HG02885 (cell line): ENCODE data around the gene PRKAR1B.

Experiments used
- ATAC-seq: cut with Tn5 transposase; IDR thresholded peaks from one replicate; pipeline ENCODE4 v1.9.1; 2021; ENCODE audit warnings: mild to moderate bottlenecking; ENCODE audit not compliant: unreplicated experiment, poor library complexity

The PRKAR1B gene

DNA sequence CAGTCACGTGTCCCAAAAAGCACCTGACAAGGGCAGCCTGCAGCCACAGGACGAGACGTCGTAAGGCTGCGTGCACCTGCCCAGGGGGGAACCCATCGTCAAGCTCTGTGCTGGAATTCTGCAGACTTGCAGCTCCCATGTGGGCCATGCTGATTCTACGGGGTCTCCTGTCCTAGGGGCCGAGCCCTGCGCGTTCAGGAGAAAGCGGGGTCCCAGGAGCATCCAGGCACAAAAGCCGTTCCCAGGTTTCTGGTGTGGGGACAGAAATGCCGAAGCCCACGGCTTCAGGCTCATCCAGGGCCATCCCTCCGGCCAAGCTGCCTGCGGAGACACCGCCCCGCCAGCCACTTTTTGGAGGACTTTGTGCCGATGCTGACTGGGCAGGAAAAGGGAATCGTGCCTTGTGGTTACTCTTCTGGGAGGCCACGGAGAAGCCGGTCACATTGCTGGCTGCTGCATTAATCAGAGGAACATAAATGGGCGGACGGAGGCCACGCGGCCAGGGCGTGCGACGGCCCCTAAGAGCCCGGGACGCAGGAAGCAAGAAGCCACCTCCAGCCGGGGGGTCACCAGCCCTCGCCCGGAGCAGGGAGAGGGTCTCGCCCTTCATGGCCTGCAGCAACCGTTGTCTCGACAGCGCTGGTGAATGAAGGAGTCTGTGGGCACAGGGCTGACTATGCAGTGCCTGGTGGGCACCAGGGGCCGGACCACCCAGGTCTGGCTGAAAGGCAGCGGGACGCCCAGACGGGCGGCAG lies 144.8 kb downstream of the PRKAR1B start:
- ATAC-seq, result no peak

DNA sequence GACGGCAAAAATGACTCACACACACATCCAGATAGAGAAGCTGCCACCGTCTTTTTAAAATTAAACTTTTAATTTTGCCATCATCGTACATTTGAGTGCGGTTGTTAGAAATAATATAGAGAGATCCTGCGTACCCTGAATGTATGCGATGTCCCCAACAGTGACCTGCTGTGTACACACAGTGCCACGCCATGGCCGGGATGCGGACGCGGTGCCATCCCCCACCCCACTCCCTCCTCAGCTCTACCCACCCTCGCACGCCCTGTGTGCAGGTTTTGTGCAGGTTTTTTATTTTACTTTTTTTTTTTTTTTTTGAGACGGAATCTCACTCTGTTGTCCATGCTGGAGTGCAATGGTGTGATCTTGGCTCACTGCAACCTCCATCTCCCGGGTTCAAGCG lies 148.7 kb downstream of the PRKAR1B start:
- no peak for ATAC-seq

DNA sequence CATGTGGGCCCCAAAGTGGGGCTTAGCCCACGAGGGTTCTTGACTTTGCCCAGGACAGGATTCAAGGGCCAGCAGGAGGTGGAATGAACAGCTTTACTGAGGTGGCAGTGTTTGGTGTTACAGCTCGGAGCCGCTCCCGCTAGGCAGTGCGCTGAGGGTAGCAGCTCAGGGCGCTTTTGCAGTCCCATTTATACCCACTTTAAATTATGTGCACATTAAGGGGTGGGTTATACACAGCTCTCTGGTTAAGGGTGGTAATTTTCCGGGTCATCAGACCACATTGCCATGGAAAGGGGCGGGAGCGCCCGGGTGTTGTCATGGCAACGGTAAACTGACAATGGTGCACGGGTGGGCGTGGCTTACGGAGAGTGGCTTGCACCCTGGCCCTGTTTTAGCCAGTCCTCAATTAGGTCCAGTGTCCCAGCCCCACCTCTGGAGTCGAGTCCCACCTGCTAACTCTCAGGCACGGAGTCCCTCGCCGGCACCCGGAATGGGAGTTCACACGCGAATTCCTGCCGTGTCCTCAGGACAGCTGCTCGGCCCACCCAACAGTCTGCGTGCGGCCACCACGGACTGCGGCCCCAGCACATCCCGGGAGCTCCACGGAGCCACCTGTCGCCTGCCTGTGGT lies 149.2 kb downstream of the PRKAR1B start:
- no peak for ATAC-seq

DNA sequence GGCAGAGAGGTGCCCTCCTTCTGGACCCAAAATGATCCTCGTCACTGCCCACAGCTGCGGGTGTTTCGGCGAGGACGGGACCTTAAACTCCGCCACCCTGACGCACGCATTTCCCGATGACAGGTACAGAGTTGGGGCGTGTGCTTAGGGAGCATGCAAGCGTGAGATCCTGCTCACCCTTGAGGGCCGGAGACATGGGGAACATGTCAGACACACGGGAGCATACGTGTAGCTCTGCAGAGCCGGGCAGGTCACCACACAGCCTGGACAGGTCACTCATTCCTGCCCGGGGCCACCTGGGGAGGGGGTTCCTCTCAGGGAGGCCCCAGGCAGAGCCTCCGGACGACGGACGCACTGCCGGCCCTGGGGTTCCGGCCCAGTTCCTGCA lies 149.8 kb downstream of the PRKAR1B start:
- no peak for ATAC-seq

DNA sequence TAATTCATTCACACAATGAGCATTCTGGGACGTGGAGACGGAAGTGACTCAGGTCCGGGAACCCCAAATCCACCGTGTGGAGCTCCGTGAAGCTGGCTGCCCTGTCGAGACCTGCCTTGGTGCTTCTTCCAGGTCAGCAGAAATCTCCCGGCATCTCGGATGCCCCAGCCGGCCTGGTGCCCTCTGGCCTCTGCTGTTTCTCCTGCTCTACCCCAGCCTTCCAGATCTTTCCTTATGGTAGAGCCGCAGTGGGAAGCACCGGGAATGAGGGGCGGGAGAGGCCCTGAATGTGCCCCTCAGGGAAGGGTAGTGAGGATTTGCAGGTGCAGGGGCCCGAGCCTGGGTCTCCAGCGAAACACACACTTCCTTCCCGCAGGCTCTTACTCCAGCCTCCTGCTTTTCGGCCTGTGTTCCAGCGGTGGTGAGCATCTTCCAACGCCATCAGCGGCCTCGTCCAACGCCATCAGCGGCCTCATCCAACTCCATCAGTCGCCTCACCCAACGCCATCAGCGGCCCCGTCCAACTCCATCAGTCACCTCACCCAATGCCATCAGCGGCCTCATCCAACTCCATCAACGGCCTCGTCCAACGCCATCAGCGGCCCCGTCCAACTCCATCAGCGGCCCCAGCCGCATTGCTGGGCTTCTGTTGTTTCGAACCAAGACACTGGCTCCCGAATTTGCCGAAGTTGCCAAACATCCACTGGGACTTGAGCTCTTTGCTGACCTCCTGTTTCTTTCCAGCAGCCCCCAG lies 150.4 kb downstream of the PRKAR1B start:
- ATAC-seq, result no peak

DNA sequence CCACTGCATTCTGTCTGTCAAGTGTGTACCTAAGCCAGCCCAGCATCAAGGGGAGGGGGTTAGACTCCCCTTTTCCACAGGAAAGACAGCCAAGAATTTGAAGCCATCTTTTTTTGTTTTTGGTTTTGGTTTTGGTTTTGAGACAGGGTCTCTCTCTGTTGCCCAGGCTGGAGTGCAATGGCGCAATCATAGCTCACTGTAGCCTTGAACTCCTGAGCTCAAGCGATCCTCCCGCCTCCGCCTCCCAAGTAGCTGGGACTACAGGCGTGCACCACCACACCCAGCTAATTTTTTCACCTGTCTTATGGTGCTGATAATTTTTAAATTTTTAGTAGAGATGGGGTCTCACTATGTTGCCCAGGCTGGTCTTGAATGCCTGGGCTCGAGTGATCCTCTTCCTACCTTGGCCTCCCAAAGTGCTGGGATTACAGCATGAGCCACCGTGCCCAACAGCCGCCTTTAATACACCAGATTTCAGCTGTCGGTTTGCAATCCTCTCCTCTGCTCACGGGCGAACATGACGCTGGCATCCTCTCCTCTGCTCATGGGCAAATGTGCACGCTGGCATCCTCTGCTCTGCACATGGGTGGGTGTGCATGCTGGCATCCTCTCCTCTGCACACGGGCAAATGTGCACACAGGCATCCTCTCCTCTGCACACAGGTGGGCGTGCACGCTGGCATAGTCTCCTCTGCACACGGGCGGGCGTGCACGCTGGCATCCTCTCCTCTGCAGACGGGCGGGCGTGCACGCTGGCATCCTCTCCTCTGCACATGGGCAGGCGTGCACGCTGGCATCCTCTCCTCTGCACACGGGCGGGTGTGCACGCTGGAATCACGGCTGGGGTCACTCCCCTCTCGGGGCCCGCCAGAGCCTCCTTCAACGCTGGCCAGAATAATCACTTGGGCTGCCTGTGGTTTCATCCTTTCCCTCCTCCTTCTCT lies 151.4 kb downstream of the PRKAR1B start:
- no peak for ATAC-seq

DNA sequence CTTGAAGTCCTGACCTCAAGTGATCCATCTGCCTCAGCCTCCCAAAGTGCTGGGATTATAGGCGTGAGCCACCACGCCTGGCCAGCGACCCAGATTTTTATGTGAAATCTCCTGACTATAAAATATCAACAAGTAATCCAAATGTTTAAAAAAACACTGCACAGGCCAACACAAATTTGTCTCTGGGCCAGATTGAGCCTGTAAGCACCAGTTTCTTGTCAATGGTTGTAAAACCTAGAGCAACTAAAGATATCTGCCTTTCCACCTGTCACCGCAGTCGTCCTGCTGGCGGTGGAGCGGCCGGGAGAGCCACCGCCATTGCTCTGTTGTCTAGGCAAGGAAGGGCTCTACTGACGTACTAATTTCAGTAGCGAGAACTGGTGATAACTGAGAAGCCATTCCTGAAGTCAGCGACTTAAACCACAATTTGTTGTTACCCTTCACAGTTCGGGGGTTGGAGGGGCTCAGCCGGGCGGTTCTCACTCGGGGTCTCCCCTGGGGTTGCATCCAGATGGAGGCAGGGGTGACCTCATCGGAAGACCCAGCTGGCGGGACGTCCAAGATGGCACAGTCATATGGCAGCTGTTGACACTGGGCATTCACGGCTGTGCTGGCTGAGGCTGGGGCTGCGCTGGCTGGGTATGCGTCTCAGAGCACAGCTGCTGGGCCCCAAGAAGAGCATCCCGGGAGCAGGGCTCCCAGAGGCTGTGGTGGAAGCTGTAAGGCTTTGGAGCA lies 152.3 kb downstream of the PRKAR1B start:
- no peak for ATAC-seq

DNA sequence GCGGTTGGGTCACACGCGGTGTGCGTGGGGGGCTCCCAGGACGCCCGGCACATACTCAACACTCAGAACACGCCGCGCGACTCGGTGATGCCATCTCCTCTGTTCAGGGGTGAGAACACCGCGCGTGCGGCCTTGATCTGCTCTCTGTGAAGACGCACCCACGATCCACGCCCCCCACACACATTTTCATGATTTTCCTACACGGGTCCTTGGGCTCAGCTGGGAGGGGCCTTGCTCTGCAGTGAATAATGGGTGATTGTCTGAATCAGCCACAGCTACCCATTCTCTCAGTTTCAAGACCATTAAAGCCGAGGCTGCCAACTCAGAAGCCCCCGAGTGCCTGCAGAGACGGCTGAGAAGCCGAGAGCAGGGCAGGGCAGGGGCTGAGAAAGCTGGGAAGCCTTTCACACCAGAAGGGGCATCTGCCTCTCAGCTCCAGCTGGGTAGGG lies 153.1 kb downstream of the PRKAR1B start:
- ATAC-seq, result no peak

DNA sequence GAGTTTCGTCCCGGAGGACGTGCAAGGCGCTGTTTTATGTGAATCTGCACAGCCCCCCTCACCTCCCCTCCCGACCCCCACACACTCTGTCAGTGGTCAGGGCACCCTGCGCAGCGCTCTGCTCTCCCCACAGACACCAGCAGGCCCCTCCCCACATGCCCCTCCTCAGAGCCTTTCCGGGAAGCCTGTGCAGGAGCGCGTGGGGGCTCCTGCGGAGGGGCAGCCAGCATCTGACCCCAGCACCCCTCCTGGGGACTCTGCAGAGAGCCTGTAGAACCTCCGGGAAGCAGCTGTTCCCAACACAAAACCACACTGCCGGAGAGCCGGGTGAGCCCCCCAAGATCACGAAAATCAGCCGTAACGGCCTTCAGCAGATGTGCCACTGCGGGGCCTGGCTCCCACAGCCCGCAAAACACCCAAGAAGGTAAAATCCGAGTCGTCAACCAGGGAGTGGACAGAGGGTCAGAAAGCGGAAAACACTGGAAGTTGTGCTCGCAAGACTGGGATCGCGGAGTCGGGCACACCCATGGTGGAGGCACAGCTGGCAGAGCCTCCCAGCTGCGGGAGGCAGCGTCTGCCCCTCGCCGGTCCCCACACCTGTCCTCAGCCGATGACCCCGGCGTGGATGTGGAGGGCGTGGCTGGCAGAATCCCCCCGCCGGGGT lies 153.7 kb downstream of the PRKAR1B start:
- ATAC-seq, result no peak

DNA sequence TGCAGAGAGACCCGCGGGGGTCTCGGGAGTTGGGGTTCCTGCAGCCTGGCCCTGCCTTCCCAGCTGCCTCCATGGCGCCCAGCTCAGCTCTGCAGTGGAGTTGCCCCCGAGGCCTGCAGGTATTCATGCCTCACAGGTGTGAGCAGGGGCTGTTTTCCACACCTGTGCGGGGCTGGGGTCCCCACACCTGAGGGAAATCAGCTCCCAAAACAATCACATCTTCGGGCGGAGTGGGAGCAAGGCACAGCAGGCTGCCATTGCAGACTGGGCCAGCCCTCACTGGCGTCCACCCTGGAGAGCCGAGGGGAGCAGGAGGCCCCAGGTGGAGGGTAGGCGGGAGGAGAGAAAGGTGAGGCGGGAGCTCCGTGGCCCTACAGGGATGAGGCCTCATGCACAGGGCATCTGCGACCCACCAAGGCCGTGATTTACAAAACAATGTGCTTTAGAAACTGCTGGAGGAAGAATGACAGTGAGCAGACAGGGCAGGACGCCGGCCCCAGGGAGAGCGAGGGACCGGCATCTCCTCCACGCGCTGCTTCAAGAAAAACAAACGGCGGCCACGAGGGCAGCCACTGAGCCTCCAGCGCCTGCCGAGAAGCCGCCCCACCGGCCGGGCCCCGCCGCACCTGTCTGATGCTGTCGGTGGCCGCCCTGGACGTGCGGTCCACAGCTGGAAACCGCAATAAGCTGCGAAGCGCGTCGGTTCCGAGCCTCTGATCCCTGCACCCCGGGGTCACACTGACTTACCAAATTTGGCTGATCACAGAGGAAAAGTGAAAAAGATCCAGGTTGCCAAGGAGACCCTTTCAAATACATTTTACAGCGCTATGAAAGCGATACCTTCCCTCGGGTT lies 154.4 kb downstream of the PRKAR1B start:
- no peak for ATAC-seq

DNA sequence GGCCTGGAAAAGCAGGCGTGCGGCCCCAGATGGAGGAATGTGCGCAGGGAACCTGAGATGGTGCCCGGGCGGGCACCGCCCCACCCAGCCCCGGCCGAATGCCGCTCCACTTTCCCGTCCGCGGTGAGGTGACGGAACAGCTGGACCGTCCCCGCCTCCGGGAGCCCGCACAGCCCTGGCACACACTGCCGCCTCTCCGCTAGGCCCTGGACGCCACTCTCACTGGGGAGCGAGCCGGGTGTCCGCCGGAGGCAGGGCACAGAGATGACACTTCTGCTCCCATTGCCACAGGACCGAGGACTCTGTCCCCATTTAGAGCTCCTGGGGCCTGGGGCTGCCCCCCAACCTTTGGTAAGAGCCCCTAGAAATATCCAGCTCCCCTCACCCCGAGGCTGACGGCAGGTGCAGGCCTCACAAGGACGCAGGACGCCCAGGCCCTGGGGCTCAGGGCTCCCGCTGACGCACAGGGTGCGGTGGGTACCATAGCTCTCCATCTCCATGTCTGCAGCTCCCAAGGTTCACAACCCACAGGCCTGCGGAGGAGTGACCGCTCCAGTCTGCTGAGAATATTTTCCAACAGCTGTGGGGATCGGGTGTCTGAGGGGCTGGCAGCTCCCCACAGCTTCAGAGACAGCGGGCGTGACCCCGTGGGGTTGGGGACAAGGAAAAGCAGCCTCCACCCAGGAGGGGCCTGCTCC lies 155.2 kb downstream of the PRKAR1B start:
- ATAC-seq, result no peak

DNA sequence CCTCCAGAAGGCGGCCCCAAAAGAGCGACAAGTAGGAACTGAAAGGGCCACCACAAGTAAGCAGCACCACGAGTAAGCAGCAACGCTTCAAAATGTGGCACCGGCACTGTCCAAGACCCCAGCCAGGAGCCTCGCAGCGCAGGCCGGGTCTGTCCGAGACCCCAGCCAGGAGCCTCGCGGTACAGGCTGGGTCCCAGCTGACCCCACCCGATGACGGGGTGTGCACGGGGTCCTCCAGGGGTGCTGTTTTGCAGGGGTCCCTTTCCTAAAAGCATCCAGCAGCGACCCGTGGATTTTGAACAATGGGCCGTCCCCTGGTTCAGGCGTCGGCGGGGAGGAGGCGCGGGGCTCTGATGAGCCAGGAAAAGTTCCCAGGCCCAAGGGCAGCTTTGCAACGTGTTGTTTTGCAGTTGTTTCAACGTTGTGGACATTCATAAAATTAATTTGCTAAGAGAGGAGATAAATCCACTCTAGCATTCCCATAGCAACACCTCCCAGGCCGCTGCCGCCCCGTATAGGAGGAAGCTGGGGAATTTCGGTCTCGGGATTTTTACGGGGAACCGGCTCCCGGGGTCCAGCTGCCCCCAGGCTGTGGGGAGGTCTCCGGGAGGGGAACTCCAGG lies 155.9 kb downstream of the PRKAR1B start:
- ATAC-seq, result no peak

DNA sequence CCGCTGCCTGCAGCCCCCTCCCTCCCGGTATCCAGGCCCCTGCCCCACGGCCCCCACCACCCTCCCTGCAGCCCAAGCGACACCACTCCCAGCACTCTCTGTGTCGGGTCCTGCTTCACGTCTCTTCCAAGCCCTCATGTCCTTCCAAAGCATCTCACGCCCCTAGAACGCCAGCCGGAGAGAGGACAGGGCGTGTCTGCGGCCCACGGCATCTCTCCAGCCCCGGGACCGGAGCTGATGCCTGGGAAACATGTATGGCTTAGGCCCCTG lies 156.3 kb downstream of the PRKAR1B start:
- no peak for ATAC-seq

DNA sequence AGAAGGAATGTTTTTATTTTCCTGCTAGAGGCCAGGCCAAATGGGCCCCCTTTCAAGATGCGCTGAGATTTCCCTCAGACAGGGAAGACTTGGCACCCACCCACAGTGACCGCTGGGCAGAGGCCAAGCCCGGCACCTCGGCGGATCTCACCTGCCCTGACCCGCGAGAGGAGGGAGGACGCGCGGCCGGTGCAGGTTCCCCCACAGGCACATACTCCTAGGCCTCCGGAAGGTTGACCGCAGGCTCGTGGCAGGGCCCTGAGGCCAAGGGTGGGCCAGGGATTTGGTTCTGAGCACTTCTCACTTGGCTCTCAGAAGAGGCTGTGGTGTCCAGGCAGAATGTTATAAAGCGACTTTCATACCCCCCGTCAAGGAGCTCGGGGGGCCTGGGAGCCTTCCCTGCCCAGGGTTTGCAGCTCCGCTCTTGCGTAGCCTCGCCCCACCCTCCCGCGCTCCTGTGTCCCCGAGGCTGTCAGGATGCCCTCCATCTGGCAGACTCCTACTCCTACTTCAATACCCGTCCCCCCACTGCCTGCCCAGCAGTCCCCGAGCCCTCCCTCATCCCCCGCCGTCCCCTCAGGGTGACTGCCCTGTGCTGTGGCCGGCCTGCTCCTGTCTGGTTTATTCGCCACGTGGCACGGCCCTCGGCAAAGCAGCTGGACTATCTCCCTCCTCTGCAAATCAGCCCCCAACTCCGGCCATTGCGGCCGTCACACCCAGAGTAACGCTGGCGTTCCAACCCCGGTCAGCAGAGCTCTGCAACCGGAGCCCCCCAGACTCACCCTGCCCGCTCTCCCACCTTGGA lies 156.9 kb downstream of the PRKAR1B start:
- no peak for ATAC-seq

DNA sequence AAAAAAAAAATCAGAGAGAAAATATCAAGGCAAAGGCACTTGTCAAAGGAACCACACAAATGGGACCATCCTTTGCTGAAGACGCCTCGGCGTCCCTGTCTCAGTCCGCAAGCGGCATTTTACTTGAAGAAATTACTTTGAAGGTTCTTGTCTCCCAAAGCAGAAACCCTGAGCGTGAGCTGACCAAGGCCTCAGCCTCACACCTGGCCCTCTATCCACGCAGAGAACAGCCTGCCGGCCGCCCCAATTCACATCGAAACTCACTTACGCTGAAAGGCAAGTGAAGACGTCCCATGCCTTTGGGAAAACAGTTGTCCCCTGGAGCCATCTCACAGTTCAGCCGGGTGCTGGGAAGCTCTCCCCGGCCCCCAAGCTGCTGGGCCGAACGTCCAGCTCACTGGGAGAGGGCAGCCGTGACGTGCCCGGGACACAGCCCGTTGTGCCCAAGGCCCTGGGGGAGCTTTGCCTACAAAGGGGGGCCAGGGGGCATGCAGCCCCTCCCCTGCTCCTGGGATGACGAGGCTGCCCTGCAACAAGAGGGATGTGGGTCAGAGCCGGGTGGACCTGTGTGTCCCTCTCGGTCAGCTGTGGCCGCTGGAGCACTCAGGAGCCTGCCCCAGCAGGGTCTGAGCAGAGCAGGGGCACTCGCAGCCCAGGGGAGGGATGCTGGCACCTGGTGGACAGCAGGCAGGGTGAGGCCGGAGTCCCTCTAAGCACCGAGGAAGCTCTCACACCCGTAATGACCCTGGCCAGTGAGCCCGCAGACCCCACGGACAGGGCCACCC lies 157.8 kb downstream of the PRKAR1B start:
- ATAC-seq, result no peak
